Fibroblast of mammary gland (primary cell): Measurements from ENCODE around the gene SCML1.

Experiments
- DNase-seq: peaks from one replicate; pipeline ENCODE4 v3.0.0-alpha.2; 2010; ENCODE audit warnings: low read depth
- H3K4me3 ChIP-seq: 2 replicates; pipeline ENCODE4 v1.5.1; 2011; ENCODE audit warnings: low read depth, mild to moderate bottlenecking, low read length, moderate library complexity; ENCODE audit not compliant: control insufficient read depth
- TF ChIP-seq, protein P1 (sequence below): conservative IDR thresholded peaks from 2 replicates; pipeline ENCODE4 v1.5.1; 2011; ENCODE audit warnings: low read depth, low read length, inconsistent platforms; ENCODE audit not compliant: control insufficient read depth, insufficient read depth

SCML1 gene

GRCh38 chrX:17747692-17748091 is 10.4 kb downstream of the SCML1 start:
- no peak for DNase-seq

GRCh38 chrX:17748684-17749083 is 11.4 kb downstream of the SCML1 start:
- no peak for DNase-seq
- TF ChIP-seq, protein P1, sequence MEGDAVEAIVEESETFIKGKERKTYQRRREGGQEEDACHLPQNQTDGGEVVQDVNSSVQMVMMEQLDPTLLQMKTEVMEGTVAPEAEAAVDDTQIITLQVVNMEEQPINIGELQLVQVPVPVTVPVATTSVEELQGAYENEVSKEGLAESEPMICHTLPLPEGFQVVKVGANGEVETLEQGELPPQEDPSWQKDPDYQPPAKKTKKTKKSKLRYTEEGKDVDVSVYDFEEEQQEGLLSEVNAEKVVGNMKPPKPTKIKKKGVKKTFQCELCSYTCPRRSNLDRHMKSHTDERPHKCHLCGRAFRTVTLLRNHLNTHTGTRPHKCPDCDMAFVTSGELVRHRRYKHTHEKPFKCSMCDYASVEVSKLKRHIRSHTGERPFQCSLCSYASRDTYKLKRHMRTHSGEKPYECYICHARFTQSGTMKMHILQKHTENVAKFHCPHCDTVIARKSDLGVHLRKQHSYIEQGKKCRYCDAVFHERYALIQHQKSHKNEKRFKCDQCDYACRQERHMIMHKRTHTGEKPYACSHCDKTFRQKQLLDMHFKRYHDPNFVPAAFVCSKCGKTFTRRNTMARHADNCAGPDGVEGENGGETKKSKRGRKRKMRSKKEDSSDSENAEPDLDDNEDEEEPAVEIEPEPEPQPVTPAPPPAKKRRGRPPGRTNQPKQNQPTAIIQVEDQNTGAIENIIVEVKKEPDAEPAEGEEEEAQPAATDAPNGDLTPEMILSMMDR = no peak
- no peak overlapping the region for H3K4me3 ChIP-seq

More at GRCh38 chrX:17747692-17748091, 10.4 kb downstream of the SCML1 start:
- TF ChIP-seq, protein P1 = no peak
- no peak overlapping the region for H3K4me3 ChIP-seq

DNA sequence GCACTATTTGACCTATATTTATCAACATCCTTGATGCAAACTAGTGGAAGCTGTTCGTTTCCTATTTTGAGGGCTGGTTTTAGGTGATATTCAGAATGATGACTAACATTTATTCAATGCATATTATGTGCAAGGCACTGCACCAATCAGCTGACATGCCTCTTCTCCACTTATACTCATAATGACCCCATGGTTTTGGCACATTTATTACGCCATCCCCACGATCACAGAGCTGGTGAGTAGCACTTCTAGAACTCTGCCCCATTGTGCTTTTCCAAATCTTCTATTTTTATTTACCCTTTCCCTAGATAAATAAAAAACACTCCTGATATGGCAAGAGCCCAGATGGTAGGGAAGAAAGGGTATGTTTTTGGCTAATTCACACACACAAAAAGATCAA is 13.1 kb downstream of the SCML1 start:
- peak; percentile 21 for DNase-seq
- H3K4me3 ChIP-seq = no peak overlapping the region
- TF ChIP-seq, protein P1 = no peak

DNA sequence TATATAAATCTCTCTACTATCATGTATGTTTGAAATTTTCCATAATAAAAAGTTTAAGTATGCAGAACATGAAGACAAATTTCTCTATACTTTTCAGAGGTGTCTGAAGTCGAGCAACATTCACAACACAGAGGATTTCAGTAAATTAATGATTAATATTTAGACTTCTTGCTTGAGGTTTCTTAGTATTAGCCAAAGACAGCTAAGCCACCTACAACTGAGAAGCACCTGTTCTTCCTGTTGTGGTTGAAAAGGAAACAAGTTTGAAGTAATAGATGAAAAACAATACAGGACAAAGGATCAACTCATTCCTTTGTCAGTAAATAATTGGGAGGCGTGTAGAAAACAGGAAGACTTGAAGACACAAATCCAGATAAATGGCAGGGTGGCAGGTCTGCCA is 21.1 kb downstream of the SCML1 start:
- DNase-seq = no peak
- H3K4me3 ChIP-seq = no peak overlapping the region
- TF ChIP-seq, protein P1 = no peak

DNA sequence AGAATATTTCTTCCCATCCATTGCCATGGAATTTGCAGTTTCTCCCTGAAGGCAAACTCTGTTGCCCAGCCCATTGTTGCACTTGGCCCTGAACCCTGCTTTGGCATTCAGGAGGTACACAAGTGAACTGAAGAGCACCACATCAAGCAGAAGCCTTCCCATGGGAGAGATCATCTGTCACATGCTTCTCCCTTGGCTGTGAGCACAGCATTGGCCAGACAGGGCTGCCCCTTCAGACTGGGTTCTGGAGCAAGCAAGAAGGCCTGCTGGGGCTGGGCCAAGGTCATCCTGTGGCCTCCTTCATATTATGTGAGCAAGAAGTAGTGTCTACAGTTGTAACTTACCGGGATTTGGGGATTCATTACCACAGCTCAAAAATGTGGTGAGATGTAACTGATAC is 22.7 kb downstream of the SCML1 start:
- H3K4me3 ChIP-seq = no peak overlapping the region
- TF ChIP-seq, protein P1 = no peak
- DNase-seq = no peak

DNA sequence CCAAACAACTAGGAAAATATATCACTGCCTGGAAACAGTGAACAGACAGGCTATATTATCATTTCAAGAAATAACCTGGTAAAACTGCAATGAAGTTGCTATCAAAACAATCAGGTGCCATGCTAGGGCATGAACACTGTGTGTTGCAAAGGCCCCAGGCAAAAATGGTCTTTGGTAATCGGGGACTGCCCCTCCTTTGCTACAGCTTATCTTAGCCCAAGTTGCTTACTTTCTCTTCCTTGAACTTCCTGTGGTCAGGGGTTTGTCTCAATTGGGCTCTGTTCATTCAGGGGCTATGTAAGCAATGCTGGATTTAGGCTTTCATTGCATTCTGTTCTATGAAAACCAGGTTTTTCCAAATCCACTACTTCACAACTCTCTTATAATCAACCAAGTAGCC is 30.4 kb downstream of the SCML1 start:
- no peak overlapping the region for H3K4me3 ChIP-seq
- TF ChIP-seq, protein P1 = no peak
- no peak for DNase-seq

DNA sequence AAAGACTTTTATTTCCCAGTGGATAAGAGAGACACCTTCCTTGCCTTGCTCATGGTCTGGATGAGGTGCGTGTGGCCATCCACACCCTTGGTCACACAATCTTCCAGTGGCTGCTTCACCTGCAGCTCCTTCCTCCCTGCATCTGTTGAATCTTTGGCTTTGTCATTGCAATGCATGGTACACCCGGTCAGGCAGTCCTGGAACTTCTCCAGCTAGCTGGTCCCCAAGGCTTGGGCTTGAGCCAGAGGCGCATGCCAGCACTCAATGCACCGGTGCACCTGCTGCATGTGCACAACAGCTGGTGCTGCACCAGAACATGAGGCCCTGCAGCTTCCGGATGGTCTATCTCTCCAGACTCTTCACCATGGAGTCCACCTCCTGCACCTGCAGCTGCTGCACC is 31.7 kb downstream of the SCML1 start:
- H3K4me3 ChIP-seq = no peak overlapping the region
- no peak for DNase-seq
- TF ChIP-seq, protein P1 = no peak
